Natural killer cell (primary cell): Measurements from ENCODE around the gene TUBG1. TPM values are rescaled to one million over a fixed set of nuclear protein-coding genes. Genes with fewer than 3 reads are reported as not detected.

Experiments used
- ATAC-seq, 3 donors: fragments of 150-1000 bp in 2 of 3; fragments of 200-7000 bp in 1 of 3; cut with Tn5 transposase; 1 replicate in 1 of 3; 2 replicates in 2 of 3; pipeline ENCODE4 v1.10.0; 2021; ENCODE audit warnings: mild to moderate bottlenecking in 2 of 3, moderate library complexity in 2 of 3
- DNase-seq, 2 donors: peaks; one replicate each; pipeline versions ENCODE4 v3.0.0 to v3.0.0-alpha.2; 2013 to 2021; ENCODE audit warnings: mixed read lengths in 1 of 2
- H3K27ac ChIP-seq: one replicate; pipeline ENCODE4 v1.5.1; 2013; ENCODE audit warnings: mild to moderate bottlenecking, low read length
- H3K27me3 ChIP-seq: one replicate; pipeline ENCODE4 v1.6.1; 2013; ENCODE audit warnings: low read length; ENCODE audit not compliant: control insufficient read depth, insufficient read depth
- H3K36me3 ChIP-seq: one replicate; pipeline ENCODE4 v1.6.1; 2013; ENCODE audit warnings: low read length; ENCODE audit not compliant: control insufficient read depth, insufficient read depth
- H3K4me1 ChIP-seq: one replicate; pipeline ENCODE4 v1.6.1; 2013; ENCODE audit warnings: low read length; ENCODE audit not compliant: control insufficient read depth, insufficient read depth
- H3K4me3 ChIP-seq: one replicate; pipeline ENCODE4 v1.5.1; 2013; ENCODE audit warnings: low read length
- H3K9me3 ChIP-seq: one replicate; pipeline ENCODE4 v1.6.1; 2013; ENCODE audit warnings: low read length; ENCODE audit not compliant: control insufficient read depth, insufficient read depth
- H3K27ac Mint-ChIP-seq, 2 donors: one replicate each; pipeline ENCODE4 v1.8.0; 2022; ENCODE audit warnings: mild to moderate bottlenecking in 2 of 2, mixed read lengths in 2 of 2, moderate library complexity in 1 of 2
- H3K27me3 Mint-ChIP-seq, 2 donors: one replicate each; pipeline ENCODE4 v1.8.0; 2022; ENCODE audit warnings: low read depth in 2 of 2, mixed read lengths in 2 of 2
- H3K36me3 Mint-ChIP-seq: one replicate; pipeline ENCODE4 v1.8.0; 2022; ENCODE audit warnings: mixed read lengths
- H3K4me1 Mint-ChIP-seq, 2 donors: one replicate each; pipeline ENCODE4 v1.8.0; 2022; ENCODE audit warnings: mixed read lengths in 2 of 2
- H3K4me3 Mint-ChIP-seq: one replicate; pipeline ENCODE4 v1.8.0; 2022; ENCODE audit warnings: mild to moderate bottlenecking, moderate library complexity, mixed read lengths
- H3K9me3 Mint-ChIP-seq, 2 donors: one replicate each; pipeline ENCODE4 v1.8.0; 2022; ENCODE audit warnings: mixed read lengths in 2 of 2
- CTCF ChIP-seq: fragments of 200-600 bp; IDR thresholded peaks from one replicate; pipeline ENCODE4 v1.8.0; 2022; ENCODE audit warnings: antibody characterized with exemption
- WGBS: methylation state at CpG from one replicate; pipeline ENCODE4 v1.1.7; 2013; ENCODE audit warnings: missing lambda C conversion rate; ENCODE audit not compliant: insufficient coverage; 5-methylcytosine and 5-hydroxymethylcytosine counted together
- intact Hi-C: fragments of 100-400 bp; cut with micrococcal nuclease; formaldehyde crosslinking; loops from one replicate; pipeline ENCODE4 v1.14.2; 2022
- total RNA-seq, 4 donors: library from RNA; stranded (reverse); fragments of 120-200 nt in 1 of 4; gene quantifications; one replicate each; pipeline versions ENCODE4 v1.2.3 to v1.2.4, GENCODE V29; 2013 to 2022

Gene TUBG1
- total RNA-seq, 3 donors from 2014 or later (not counting 1 experiment from before 2014, with no cell fraction given), result 9.7 to 16.5 (median 13.0) TPM

GRCh38 chr17:42563950-42564349, 45.5 kb upstream of the TUBG1 start:
- DNase-seq, result no peak
- H3K36me3 Mint-ChIP-seq, result no peaks in the 10 kb centered on the region
- Histone ChIP-seq H3K4me1 (peaks cover 57% of the 10 kb centered on the region), H3K27me3 (no peaks in the 10 kb centered on the region), H3K9me3 (no peaks in the 10 kb centered on the region), H3K36me3 (peaks cover 30% of the 10 kb centered on the region), H3K27ac (no peak overlapping the region), H3K4me3 (no peak overlapping the region)
- no peak for ATAC-seq
- WGBS, result 92% methylated on average over 9 of the region's 9 CpGs
- peak overlapping the region; percentile 77 for H3K4me3 Mint-ChIP-seq
- peaks cover 42 to 47% of the 10 kb centered on the region in 2 donors for H3K4me1 Mint-ChIP-seq
- no peak for TF ChIP-seq CTCF
- intact Hi-C loops, result loop anchor here (2.0 kb wide), 1 partner anchor 15 kb away; no protein-coding TSS in a partner anchor
- H3K9me3 Mint-ChIP-seq, result no peaks in the 10 kb centered on the region
- H3K27ac Mint-ChIP-seq, result peak overlapping the region; percentile 48 to 94
- H3K27me3 Mint-ChIP-seq, result no peaks in the 10 kb centered on the region

- peaks cover 39% of the 10 kb centered on the region for H3K36me3 ChIP-seq
- ATAC-seq (no peak), DNase-seq (no peak)
- H3K27me3 ChIP-seq, result no peaks in the 10 kb centered on the region
- H3K27me3 Mint-ChIP-seq, result no peaks in the 10 kb centered on the region
- H3K4me1 Mint-ChIP-seq, result peaks cover 45 to 47% of the 10 kb centered on the region in 2 donors
- no peaks in the 10 kb centered on the region for H3K9me3 Mint-ChIP-seq
- intact Hi-C loops, result loop anchor here (5.0 kb wide), 1 partner anchor 42 kb away; the partner anchor contains the start of genes RETREG3 and TUBG1
- H3K27ac ChIP-seq, result no peak overlapping the region
- WGBS, result 98% methylated on average over 15 of the region's 15 CpGs
- no peak overlapping the region for H3K4me3 ChIP-seq
- no peak for TF ChIP-seq CTCF
- H3K36me3 Mint-ChIP-seq, result no peaks in the 10 kb centered on the region
- peaks cover 57% of the 10 kb centered on the region for H3K4me1 ChIP-seq
- H3K4me3 Mint-ChIP-seq, result no peak overlapping the region
- H3K9me3 ChIP-seq, result no peaks in the 10 kb centered on the region
- H3K27ac Mint-ChIP-seq, result peak overlapping the region in 1 of 2 donors; percentile 11
These were observed 44.5 kb upstream of the TUBG1 start for GRCh38 chr17:42564815-42565522.

- 94% methylated on average over 15 of the region's 16 CpGs for WGBS
- Mint-ChIP-seq H3K27me3 (no peaks in the 10 kb centered on the region), H3K36me3 (no peaks in the 10 kb centered on the region), H3K9me3 (no peaks in the 10 kb centered on the region), H3K4me3 (peak overlapping the region; percentile 92), H3K4me1 (peaks cover 45 to 47% of the 10 kb centered on the region in 2 donors), H3K27ac (peak overlapping the region; percentile 85 to 96)
- TF ChIP-seq CTCF, result no peak
- DNase-seq (no peak), ATAC-seq (no peak)
- Histone ChIP-seq H3K4me1 (peaks cover 57% of the 10 kb centered on the region), H3K9me3 (no peaks in the 10 kb centered on the region), H3K4me3 (no peak overlapping the region), H3K27ac (peak overlapping the region; percentile 77), H3K27me3 (no peaks in the 10 kb centered on the region), H3K36me3 (peaks cover 44% of the 10 kb centered on the region)
- intact Hi-C loops, result loop anchor here (5.0 kb wide), 1 partner anchor 42 kb away; the partner anchor contains the start of genes RETREG3 and TUBG1
These were observed 43.8 kb upstream of the TUBG1 start for GRCh38 chr17:42565523-42566214.
